ES-I3 (cell line): Measurements from ENCODE around the gene TACC2.
"Not testable (repeated sequence)": the region's sequence is repeated elsewhere in the genome, so short reads cannot be mapped to it uniquely, and the experiment has no call there.

Experiments used
- H3K36me3 ChIP-seq: 2 replicates; pipeline ENCODE4 v1.6.1; 2013; ENCODE audit warnings: mild to moderate bottlenecking, low read length, control low read depth, moderate library complexity; ENCODE audit not compliant: insufficient read depth
- H3K4me1 ChIP-seq: 2 replicates; pipeline ENCODE4 v1.6.1; 2013; ENCODE audit warnings: mild to moderate bottlenecking, control low read depth, low read length; ENCODE audit not compliant: insufficient read depth
- H3K9ac ChIP-seq: 2 replicates; pipeline ENCODE4 v1.6.1; 2013; ENCODE audit warnings: low read depth, mild to moderate bottlenecking, low read length, moderate library complexity
- H3K9me3 ChIP-seq: 2 replicates; pipeline ENCODE4 v1.6.1; 2013; ENCODE audit warnings: mild to moderate bottlenecking, low read length, moderate library complexity; ENCODE audit not compliant: control insufficient read depth, insufficient read depth

TACC2 gene

GRCh38 chr10:122053314-122053713 lies 64.4 kb downstream of the TACC2 start:
- H3K9ac ChIP-seq, result no peak overlapping the region
- peaks cover 19% of the 10 kb centered on the region for H3K4me1 ChIP-seq

GRCh38 chr10:122054048-122055025 lies 65.4 kb downstream of the TACC2 start:
- Histone ChIP-seq H3K9me3 (no peaks in the 10 kb centered on the region), H3K9ac (no peak overlapping the region), H3K4me1 (peaks cover 12% of the 10 kb centered on the region), H3K36me3 (no peaks in the 10 kb centered on the region)

More at GRCh38 chr10:122053314-122053713, 64.4 kb downstream of the TACC2 start:
- no peaks in the 10 kb centered on the region for H3K9me3 ChIP-seq
- H3K36me3 ChIP-seq, result no peaks in the 10 kb centered on the region

DNA sequence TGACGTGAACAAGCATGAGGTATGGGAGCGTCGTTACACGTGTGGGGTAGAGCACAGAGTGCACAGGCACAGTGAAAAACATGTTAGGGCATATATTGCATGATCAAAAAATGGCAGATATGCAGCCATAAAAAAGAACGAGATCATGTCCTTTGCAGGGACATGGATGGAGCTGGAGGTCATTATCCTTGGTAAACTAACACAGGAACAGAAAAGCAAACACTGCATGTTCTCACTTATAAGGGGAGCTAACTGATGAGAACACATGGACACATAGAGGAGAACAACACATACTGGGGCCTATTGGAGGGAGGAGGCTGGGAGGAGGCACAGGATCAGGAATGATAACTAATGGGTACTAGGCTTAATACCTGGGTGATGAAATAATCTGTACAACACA lies 66.3 kb downstream of the TACC2 start:
- Histone ChIP-seq H3K4me1 (peaks cover 12% of the 10 kb centered on the region), H3K9ac (no peak overlapping the region), H3K36me3 (no peaks in the 10 kb centered on the region), H3K9me3 (no peaks in the 10 kb centered on the region)

DNA sequence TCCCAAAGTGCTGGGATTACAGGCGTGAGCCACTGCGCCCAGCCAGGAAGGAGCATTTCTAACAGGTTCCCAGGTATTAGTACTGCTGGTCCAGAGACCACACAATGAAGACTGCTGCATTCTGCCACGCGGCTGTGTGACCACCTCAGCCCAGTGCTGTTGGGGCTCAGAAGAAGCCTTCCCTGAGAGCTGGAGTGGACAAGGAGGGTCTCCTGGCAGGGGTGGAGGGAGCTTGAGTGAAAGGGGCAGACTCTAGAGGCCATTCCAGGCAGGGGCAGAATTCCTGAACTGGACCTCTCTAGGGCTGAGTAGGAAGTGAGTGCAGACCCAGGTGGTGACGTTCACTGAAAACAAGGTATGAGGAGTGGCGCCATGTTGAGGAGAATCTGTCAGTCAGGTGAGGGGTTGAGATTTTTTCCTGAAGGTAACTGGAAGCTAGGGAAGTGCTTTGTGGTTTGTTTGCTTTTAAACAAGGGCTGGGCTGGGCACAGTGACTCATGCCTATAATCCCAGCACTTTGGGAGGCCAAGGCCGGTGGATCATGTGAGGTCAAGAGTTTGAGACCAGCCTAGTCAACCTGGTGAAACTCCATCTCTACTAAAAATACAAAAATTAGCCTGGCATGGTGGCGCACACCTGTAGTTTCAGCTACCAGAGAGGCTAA lies 67.6 kb downstream of the TACC2 start:
- Histone ChIP-seq H3K36me3 (no peaks in the 10 kb centered on the region), H3K9me3 (no peaks in the 10 kb centered on the region), H3K4me1 (peaks cover 9% of the 10 kb centered on the region), H3K9ac (no peak overlapping the region)

GRCh38 chr10:122057841-122058413 lies 69.0 kb downstream of the TACC2 start:
- no peaks in the 10 kb centered on the region for H3K36me3 ChIP-seq
- H3K4me1 ChIP-seq, result peaks cover 6% of the 10 kb centered on the region
- no peaks in the 10 kb centered on the region for H3K9me3 ChIP-seq
- no peak overlapping the region for H3K9ac ChIP-seq

GRCh38 chr10:122060250-122060649 lies 71.3 kb downstream of the TACC2 start:
- Histone ChIP-seq H3K36me3 (no peaks in the 10 kb centered on the region), H3K9ac (no peak overlapping the region), H3K4me1 (no peaks in the 10 kb centered on the region; the same call in 1 of the 2 replicates), H3K9me3 (no peaks in the 10 kb centered on the region)

GRCh38 chr10:122062831-122063674 lies 74.1 kb downstream of the TACC2 start:
- Histone ChIP-seq H3K4me1 (no peaks in the 10 kb centered on the region; the same call in 1 of the 2 replicates), H3K9me3 (no peaks in the 10 kb centered on the region), H3K9ac (no peak overlapping the region), H3K36me3 (no peaks in the 10 kb centered on the region)

- not testable (repeated sequence) for H3K4me1 ChIP-seq, H3K36me3 ChIP-seq, H3K9me3 ChIP-seq, H3K9ac ChIP-seq
These were observed 77.5 kb downstream of the TACC2 start for GRCh38 chr10:122066337-122066939.

DNA sequence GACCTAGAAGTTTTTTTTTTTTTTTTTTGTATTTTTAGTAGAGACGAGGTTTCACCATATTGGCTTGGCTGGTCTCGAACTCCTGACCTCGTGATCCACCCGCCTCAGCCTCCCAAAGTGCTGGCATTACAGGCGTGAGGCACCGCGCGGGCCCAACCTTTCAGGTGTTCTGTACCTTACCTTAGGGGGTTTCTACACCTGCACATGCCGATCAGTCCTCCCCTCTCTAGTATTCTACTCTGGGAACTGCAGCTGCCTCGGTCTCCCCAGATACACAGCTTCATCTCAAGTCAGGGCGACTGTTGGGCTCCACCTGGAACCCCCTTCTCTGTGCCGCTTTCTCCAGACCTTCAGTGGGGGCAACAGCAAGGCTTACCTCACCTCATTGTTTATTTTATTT lies 79.9 kb downstream of the TACC2 start:
- no peaks in the 10 kb centered on the region for H3K9me3 ChIP-seq
- H3K9ac ChIP-seq, result no peak overlapping the region
- H3K4me1 ChIP-seq, result no peaks in the 10 kb centered on the region
- H3K36me3 ChIP-seq, result no peaks in the 10 kb centered on the region

GRCh38 chr10:122072491-122072890 lies 83.5 kb downstream of the TACC2 start:
- H3K4me1 ChIP-seq, result no peaks in the 10 kb centered on the region
- no peak overlapping the region for H3K9ac ChIP-seq
- no peaks in the 10 kb centered on the region for H3K9me3 ChIP-seq
- H3K36me3 ChIP-seq, result no peaks in the 10 kb centered on the region

GRCh38 chr10:122073508-122073907 lies 84.5 kb downstream of the TACC2 start:
- Histone ChIP-seq H3K36me3 (no peaks in the 10 kb centered on the region), H3K9me3 (no peaks in the 10 kb centered on the region), H3K9ac (no peak overlapping the region), H3K4me1 (no peaks in the 10 kb centered on the region)

- H3K36me3 ChIP-seq, result no peaks in the 10 kb centered on the region
- H3K9me3 ChIP-seq, result no peaks in the 10 kb centered on the region
- no peaks in the 10 kb centered on the region for H3K4me1 ChIP-seq
- H3K9ac ChIP-seq, result no peak overlapping the region
These were observed 86.2 kb downstream of the TACC2 start for GRCh38 chr10:122075171-122075570.

GRCh38 chr10:122075876-122076275 lies 86.9 kb downstream of the TACC2 start:
- not testable (repeated sequence) for H3K9me3 ChIP-seq, H3K36me3 ChIP-seq, H3K9ac ChIP-seq, H3K4me1 ChIP-seq
